ENCODE measurements around the gene ALPK1. TPM values are rescaled to one million over a fixed set of nuclear protein-coding genes. Genes with fewer than 3 reads are reported as not detected.

Gene ALPK1
- total and polyA plus RNA-seq, 2 of the 8 experiments (the other 6 are each of a cell fraction or from before 2014, with no cell fraction given), result 0.08 to 0.43 TPM

DNA sequence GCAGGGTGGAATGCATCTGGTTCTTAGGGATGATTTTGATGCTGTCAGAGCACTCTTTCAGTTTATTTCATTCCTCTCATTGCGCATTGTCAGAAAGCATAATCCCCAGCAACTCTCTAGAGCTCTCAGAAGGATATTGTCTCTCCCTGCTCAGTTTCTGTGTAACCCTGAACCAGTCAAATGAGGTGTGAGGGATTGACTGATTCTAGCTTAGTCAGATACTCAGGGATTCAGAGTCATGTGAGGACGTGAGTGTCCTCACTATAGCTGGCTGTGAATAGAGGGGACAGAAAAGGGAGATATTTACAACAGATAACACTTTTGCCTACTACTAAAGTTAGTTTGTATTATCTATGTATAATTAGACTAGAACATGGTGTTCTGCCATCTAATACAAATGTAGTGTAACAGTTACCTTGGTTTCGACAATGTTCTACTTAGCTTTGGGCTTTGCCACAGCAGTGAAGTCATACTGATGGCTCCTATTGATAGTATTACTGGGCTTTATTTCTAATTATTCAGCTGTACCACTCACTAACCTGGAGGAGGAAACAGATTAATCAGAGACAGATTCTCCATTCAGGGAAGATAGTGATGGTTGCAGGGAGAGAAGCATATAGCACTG is 46.0 kb upstream of the ALPK1 start (continued):
- TF ChIP-seq, protein P1, sequence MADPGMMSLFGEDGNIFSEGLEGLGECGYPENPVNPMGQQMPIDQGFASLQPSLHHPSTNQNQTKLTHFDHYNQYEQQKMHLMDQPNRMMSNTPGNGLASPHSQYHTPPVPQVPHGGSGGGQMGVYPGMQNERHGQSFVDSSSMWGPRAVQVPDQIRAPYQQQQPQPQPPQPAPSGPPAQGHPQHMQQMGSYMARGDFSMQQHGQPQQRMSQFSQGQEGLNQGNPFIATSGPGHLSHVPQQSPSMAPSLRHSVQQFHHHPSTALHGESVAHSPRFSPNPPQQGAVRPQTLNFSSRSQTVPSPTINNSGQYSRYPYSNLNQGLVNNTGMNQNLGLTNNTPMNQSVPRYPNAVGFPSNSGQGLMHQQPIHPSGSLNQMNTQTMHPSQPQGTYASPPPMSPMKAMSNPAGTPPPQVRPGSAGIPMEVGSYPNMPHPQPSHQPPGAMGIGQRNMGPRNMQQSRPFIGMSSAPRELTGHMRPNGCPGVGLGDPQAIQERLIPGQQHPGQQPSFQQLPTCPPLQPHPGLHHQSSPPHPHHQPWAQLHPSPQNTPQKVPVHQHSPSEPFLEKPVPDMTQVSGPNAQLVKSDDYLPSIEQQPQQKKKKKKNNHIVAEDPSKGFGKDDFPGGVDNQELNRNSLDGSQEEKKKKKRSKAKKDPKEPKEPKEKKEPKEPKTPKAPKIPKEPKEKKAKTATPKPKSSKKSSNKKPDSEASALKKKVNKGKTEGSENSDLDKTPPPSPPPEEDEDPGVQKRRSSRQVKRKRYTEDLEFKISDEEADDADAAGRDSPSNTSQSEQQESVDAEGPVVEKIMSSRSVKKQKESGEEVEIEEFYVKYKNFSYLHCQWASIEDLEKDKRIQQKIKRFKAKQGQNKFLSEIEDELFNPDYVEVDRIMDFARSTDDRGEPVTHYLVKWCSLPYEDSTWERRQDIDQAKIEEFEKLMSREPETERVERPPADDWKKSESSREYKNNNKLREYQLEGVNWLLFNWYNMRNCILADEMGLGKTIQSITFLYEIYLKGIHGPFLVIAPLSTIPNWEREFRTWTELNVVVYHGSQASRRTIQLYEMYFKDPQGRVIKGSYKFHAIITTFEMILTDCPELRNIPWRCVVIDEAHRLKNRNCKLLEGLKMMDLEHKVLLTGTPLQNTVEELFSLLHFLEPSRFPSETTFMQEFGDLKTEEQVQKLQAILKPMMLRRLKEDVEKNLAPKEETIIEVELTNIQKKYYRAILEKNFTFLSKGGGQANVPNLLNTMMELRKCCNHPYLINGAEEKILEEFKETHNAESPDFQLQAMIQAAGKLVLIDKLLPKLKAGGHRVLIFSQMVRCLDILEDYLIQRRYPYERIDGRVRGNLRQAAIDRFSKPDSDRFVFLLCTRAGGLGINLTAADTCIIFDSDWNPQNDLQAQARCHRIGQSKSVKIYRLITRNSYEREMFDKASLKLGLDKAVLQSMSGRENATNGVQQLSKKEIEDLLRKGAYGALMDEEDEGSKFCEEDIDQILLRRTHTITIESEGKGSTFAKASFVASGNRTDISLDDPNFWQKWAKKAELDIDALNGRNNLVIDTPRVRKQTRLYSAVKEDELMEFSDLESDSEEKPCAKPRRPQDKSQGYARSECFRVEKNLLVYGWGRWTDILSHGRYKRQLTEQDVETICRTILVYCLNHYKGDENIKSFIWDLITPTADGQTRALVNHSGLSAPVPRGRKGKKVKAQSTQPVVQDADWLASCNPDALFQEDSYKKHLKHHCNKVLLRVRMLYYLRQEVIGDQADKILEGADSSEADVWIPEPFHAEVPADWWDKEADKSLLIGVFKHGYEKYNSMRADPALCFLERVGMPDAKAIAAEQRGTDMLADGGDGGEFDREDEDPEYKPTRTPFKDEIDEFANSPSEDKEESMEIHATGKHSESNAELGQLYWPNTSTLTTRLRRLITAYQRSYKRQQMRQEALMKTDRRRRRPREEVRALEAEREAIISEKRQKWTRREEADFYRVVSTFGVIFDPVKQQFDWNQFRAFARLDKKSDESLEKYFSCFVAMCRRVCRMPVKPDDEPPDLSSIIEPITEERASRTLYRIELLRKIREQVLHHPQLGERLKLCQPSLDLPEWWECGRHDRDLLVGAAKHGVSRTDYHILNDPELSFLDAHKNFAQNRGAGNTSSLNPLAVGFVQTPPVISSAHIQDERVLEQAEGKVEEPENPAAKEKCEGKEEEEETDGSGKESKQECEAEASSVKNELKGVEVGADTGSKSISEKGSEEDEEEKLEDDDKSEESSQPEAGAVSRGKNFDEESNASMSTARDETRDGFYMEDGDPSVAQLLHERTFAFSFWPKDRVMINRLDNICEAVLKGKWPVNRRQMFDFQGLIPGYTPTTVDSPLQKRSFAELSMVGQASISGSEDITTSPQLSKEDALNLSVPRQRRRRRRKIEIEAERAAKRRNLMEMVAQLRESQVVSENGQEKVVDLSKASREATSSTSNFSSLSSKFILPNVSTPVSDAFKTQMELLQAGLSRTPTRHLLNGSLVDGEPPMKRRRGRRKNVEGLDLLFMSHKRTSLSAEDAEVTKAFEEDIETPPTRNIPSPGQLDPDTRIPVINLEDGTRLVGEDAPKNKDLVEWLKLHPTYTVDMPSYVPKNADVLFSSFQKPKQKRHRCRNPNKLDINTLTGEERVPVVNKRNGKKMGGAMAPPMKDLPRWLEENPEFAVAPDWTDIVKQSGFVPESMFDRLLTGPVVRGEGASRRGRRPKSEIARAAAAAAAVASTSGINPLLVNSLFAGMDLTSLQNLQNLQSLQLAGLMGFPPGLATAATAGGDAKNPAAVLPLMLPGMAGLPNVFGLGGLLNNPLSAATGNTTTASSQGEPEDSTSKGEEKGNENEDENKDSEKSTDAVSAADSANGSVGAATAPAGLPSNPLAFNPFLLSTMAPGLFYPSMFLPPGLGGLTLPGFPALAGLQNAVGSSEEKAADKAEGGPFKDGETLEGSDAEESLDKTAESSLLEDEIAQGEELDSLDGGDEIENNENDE (IDR thresholded peaks at IDR 0.05; ENCODE audit: insufficient replicate concordance, low read length), result no peak
- TF ChIP-seq HDAC6 (IDR thresholded peaks at IDR 0.05; ENCODE audit: low read depth, low read length) (no peak), YY1 (IDR thresholded peaks at IDR 0.05; ENCODE audit: low read depth, low read length) (no peak)
